Measurements from ENCODE around the gene RASAL1.

GRCh38 chr12:113134071-113134470 is 1.5 kb downstream of the RASAL1 start:
- no peak for TF ChIP-seq POLR2A (IDR thresholded peaks at IDR 0.05)
- TF ChIP-seq, protein P1, sequence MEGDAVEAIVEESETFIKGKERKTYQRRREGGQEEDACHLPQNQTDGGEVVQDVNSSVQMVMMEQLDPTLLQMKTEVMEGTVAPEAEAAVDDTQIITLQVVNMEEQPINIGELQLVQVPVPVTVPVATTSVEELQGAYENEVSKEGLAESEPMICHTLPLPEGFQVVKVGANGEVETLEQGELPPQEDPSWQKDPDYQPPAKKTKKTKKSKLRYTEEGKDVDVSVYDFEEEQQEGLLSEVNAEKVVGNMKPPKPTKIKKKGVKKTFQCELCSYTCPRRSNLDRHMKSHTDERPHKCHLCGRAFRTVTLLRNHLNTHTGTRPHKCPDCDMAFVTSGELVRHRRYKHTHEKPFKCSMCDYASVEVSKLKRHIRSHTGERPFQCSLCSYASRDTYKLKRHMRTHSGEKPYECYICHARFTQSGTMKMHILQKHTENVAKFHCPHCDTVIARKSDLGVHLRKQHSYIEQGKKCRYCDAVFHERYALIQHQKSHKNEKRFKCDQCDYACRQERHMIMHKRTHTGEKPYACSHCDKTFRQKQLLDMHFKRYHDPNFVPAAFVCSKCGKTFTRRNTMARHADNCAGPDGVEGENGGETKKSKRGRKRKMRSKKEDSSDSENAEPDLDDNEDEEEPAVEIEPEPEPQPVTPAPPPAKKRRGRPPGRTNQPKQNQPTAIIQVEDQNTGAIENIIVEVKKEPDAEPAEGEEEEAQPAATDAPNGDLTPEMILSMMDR (IDR thresholded peaks at IDR 0.05), result no peak
